ENCODE measurements around the gene PBRM1. TPM values are rescaled to one million over a fixed set of nuclear protein-coding genes. Genes with fewer than 3 reads are reported as not detected.

PBRM1 gene
- total and polyA plus RNA-seq, 2 of the 13 experiments (the other 11 are each of a cell fraction or from before 2014, with no cell fraction given): 10.9 to 33.2 TPM

DNA sequence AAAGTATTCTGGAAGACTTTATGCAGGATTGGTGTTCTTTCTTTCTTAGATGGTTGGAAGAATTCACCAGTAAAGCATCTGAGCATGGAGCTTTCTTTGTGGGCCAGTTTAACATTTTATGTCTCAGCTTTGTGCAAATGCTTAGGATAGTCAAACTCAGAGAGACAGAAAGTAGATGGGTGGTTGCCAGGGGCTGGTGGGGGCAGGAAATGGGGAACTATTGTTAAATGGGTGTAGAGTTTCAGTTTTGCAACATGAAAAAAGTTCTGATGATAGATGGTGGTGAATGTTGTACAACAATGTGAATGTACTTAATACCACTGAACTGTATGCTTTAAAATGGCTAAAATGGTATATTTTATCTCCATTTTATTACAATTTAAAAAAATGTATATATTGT, 45.0 kb upstream of the PBRM1 start:
- CTCF ChIA-PET (ENCODE audit: low intra/inter-chr PET ratio, low total read pairs): no interaction called here
- no peak for ATAC-seq
- no peak for FAIRE-seq
- no TSS peak for BruUV-seq (replicated peaks)
- H4K20me1 ChIP-seq (ENCODE audit: insufficient read depth, low read length): no peaks in the 10 kb centered on the region
- TF ChIP-seq, protein P1, sequence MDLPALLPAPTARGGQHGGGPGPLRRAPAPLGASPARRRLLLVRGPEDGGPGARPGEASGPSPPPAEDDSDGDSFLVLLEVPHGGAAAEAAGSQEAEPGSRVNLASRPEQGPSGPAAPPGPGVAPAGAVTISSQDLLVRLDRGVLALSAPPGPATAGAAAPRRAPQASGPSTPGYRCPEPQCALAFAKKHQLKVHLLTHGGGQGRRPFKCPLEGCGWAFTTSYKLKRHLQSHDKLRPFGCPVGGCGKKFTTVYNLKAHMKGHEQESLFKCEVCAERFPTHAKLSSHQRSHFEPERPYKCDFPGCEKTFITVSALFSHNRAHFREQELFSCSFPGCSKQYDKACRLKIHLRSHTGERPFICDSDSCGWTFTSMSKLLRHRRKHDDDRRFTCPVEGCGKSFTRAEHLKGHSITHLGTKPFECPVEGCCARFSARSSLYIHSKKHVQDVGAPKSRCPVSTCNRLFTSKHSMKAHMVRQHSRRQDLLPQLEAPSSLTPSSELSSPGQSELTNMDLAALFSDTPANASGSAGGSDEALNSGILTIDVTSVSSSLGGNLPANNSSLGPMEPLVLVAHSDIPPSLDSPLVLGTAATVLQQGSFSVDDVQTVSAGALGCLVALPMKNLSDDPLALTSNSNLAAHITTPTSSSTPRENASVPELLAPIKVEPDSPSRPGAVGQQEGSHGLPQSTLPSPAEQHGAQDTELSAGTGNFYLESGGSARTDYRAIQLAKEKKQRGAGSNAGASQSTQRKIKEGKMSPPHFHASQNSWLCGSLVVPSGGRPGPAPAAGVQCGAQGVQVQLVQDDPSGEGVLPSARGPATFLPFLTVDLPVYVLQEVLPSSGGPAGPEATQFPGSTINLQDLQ (CRISPR knock-in tag; IDR thresholded peaks at IDR 0.05): no peak
- TF ChIP-seq HOXA7 (CRISPR knock-in tag; IDR thresholded peaks at IDR 0.05) (no peak), ZNF562 (CRISPR knock-in tag; IDR thresholded peaks at IDR 0.05; ENCODE audit: borderline replicate concordance) (no peak), ZNF629 (CRISPR knock-in tag; conservative IDR thresholded peaks at IDR 0.05) (no peak), NCOA1 (CRISPR knock-in tag; IDR thresholded peaks at IDR 0.05) (no peak), ZNF350 (CRISPR knock-in tag; IDR thresholded peaks at IDR 0.05; ENCODE audit: borderline replicate concordance, low read depth) (no peak), ADNP (CRISPR knock-in tag; IDR thresholded peaks at IDR 0.05) (no peak), ZNF24 (IDR thresholded peaks at IDR 0.05) (no peak), ZNF430 (CRISPR knock-in tag; IDR thresholded peaks at IDR 0.05) (no peak), TOE1 (CRISPR knock-in tag; IDR thresholded peaks at IDR 0.05) (no peak), ZNF550 (CRISPR knock-in tag; IDR thresholded peaks at IDR 0.05; ENCODE audit: borderline replicate concordance) (no peak)
- TF ChIP-seq, protein P2, sequence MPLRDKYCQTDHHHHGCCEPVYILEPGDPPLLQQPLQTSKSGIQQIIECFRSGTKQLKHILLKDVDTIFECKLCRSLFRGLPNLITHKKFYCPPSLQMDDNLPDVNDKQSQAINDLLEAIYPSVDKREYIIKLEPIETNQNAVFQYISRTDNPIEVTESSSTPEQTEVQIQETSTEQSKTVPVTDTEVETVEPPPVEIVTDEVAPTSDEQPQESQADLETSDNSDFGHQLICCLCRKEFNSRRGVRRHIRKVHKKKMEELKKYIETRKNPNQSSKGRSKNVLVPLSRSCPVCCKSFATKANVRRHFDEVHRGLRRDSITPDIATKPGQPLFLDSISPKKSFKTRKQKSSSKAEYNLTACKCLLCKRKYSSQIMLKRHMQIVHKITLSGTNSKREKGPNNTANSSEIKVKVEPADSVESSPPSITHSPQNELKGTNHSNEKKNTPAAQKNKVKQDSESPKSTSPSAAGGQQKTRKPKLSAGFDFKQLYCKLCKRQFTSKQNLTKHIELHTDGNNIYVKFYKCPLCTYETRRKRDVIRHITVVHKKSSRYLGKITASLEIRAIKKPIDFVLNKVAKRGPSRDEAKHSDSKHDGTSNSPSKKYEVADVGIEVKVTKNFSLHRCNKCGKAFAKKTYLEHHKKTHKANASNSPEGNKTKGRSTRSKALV (CRISPR knock-in tag; IDR thresholded peaks at IDR 0.05): no peak
- H3K4me2 ChIP-seq (ENCODE audit: low read depth, low read length): no peak overlapping the region
- H3K4me3 ChIP-seq (replicated peaks in 1 of 3; ENCODE audit: insufficient read depth in 1 of 3, low read depth in 2 of 3, low read length in 3 of 3): no peak overlapping the region
- H3K79me2 ChIP-seq (ENCODE audit: insufficient read depth, low read length): no peaks in the 10 kb centered on the region
- no peaks in the 10 kb centered on the region for H3K4me1 ChIP-seq (ENCODE audit: insufficient read depth, low read length)
- no peak overlapping the region for H3K27ac ChIP-seq (ENCODE audit: extremely low read length, insufficient read depth, low read length)
- POLR2A ChIA-PET: interaction anchor here (1.1 kb wide), 1 partner anchor 10 kb away, joined by 4 read pairs; no protein-coding TSS in a partner anchor
- peaks cover 4% of the 10 kb centered on the region; the same call in 1 of the 2 replicates for H3K9me3 ChIP-seq (ENCODE audit: low read length)
- H3K9ac ChIP-seq (ENCODE audit: insufficient read depth, low read depth, low read length): no peak overlapping the region
- intact Hi-C loops (cut with micrococcal nuclease; ENCODE audit: unreplicated experiment): no loop called here
- peaks cover 6 to 31% of the 10 kb centered on the region in 2 experiments; a peak in 3 of 5 replicates for H3K36me3 ChIP-seq (replicated peaks in 1 of 2; ENCODE audit: control insufficient read depth in 1 of 2, insufficient read depth in 2 of 2, low read length in 2 of 2)
- DNase-seq (ENCODE audit: low spot score): no peak
- in situ Hi-C loops (cut with HindIII; ENCODE audit: extremely low pct_ligation_motif_present, low pct_unique_long_range_greater_than_20kb): no loop called here
- H2AFZ ChIP-seq (ENCODE audit: low read length): no peak overlapping the region
- H3K27me3 ChIP-seq (ENCODE audit: control insufficient read depth in 1 of 2, insufficient read depth in 2 of 2, low read length in 2 of 2): no peaks in the 10 kb centered on the region
